ELR (cell line): ENCODE measurements around the gene FAM13B.
A peak's percentile ranks its signal among the peaks of the same experiment; 100 is the strongest.
"Not testable (repeated sequence)": the region's sequence is repeated elsewhere in the genome, so short reads cannot be mapped to it uniquely, and the experiment has no call there.

ENCODE experiments used
- DNase-seq: peaks from one replicate; pipeline ENCODE4 v3.0.0-alpha.2; 2015; ENCODE audit warnings: low read depth

Gene FAM13B

GRCh38 chr5:138035605-138036537 is 3.0 kb upstream of the FAM13B start:
- peak; percentile 93 for DNase-seq

DNA sequence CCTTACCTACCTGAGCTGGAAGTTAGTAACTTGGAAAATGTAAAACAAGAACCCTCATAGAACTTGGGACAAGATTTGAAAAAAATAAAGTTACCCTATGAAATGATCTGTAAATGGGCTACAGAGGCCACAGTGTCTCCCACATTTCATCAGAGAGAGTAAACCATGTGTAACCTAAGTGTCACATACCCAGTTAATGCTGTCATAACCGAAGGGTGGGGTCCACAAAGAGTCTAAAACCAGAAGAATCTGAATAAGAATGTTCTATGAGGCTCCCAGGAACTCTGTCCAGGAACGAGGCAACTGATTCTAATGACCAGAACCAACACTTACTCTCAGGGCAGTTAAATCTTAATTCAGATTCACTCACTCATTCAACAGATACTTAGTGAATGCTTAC is 1.0 kb upstream of the FAM13B start:
- peak; percentile 83 for DNase-seq

- DNase-seq = peak; percentile 34
These were observed 518 bp upstream of the FAM13B start for GRCh38 chr5:138033386-138033808.

GRCh38 chr5:138032028-138032571 is 779 bp downstream of the FAM13B start:
- peak; percentile 73 for DNase-seq

- no peak for DNase-seq
These were observed 2.9 kb downstream of the FAM13B start for GRCh38 chr5:138029944-138030343.

DNA sequence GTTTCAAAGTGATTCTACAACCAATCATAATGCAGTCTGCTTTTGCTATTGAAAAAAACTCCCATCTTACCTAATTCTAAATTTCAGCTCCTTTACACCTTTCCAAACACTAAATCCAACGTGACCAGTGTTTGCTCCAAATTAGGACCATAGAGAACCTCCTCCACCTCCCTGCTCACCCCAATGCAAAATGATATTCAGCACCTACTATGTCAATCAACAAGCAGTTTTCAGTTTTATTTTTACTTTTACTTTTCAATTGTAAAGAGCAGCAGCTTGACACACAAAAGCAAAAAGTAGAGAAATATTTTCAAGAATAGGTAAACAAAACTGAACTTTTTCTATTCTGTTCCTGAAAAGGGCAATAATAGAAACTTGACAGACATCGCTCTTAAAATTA is 3.4 kb downstream of the FAM13B start:
- no peak for DNase-seq

- DNase-seq = no peak
These were observed 3.9 kb downstream of the FAM13B start for GRCh38 chr5:138028971-138029365.

GRCh38 chr5:138028262-138028970 is 4.5 kb downstream of the FAM13B start:
- DNase-seq = not testable (repeated sequence)

DNA sequence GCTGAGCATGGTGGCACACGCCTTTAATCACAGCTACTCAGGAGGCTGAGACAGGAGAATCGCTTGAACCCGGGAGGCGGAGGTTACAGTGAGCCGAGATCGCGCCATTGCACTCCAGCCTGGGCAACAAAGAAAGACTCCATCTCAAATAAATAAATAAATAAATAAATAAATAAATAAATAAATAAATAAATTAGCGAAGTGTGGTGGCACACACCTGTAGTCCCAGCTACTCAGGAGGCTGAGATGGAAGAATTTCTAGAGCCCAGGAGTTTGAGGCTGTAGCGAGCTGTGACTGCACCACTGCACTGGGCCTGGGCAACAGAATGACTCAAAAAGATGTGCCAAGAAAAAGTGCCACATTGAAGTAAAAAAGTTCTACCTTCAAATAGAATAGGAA is 6.1 kb downstream of the FAM13B start:
- DNase-seq = not testable (repeated sequence)

DNA sequence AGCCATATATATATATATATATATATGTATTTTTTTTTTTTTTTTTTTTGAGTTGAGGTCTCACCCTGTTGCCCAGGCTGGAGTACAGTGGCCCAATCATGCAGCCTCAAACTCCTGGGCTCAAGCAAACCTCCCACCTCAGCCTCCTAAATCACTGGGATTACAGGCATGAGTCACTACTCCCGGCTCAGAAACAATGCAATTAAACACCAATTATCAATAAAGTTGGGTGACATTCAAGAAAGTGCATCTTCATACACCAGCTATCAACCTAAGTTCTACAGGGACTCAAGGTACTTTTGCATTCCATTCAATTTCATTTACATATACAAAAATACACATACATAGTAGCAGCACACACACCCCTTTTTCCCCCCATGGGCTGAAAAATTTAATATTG is 7.6 kb downstream of the FAM13B start:
- no peak for DNase-seq

DNA sequence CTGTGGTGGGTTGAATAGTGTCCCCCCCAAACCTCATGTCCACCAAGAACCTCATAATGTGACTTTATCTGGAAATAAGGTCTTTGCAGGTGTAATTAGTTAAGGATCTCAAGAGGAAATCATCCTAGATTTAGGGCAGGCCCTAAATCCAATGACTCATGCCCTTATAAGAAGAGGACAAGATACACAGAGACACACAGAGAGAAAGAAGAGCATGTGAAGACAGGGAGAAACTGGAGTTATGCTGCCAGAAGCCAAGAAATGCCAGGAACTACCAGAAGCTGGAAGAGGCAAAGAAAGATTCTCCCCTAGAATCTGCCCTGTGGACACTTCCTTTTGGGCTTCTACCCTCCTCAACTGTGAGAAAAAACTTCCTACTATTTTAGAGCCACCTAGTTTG is 8.8 kb downstream of the FAM13B start:
- DNase-seq = no peak

DNA sequence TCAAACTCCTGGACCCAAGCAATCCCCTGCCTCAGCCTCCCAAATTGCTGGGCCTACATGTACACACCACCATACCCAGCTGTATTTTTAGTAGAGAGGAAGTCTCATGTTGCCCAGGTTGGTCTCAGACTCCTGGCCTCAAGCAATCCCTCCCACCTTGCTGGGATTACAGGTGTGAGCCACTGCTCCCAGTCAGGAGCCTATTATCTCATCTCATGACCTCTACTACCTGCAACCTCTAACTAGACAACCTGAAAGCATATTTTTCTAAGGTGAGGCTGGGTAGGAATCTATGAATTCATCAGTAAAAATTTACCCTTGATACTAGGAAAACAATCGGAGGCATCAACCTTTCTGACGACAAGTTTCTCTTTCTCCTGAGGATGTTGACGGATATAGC is 10.0 kb downstream of the FAM13B start:
- DNase-seq = no peak

GRCh38 chr5:138021771-138022170 is 11.1 kb downstream of the FAM13B start:
- no peak for DNase-seq

DNA sequence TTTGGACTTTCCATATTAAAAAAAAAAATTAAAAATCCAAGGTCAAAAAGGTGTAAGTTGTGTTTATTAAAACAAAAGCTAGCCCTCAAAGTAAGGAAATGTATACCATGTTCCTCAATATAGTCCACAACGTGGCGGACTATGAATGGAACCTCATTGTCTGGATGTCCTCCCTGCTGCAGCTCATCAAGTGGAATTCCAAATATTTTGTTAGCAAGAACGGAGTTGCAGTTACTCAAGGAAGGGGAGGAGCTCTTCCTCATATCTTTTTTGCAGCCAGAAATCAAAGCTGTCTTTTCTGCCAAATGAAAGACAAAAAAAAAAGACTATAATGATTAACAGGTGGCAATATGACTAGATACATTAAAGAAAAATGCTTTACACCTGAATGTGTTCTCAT is 14.0 kb downstream of the FAM13B start:
- DNase-seq = no peak

- no peak for DNase-seq
These were observed 17.0 kb downstream of the FAM13B start for GRCh38 chr5:138015916-138016315.

GRCh38 chr5:138011991-138012390 is 20.9 kb downstream of the FAM13B start:
- DNase-seq = peak; percentile 45

DNA sequence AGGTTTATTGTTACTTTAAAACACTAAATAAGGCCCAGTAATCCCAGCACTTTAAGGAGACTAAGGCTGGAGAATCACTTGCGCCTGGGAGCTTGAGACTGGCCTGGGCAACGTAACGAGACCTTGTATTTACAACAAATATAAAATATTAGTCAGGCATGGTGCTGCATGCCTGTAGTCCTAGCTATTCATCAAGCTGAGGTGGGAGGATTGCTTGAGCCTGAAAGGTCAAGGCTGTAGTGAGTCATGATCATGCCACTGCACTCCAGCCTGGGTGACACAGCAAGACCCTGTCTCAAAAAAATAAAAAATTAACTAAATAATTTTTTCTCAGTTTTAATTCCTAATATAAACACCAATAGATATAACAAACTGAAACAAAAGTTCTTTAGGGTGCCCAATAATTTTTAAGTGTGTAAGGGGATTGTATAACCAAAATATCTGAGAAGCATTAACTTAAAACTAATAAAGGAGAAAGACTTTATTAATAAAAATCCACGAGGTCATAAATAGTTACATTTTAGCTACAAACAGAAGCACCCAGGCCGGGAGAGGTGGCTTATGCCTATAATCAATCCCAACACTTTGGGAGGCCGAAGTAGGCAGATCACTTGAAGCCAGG is 32.7 kb downstream of the FAM13B start:
- DNase-seq = peak; percentile 79

DNA sequence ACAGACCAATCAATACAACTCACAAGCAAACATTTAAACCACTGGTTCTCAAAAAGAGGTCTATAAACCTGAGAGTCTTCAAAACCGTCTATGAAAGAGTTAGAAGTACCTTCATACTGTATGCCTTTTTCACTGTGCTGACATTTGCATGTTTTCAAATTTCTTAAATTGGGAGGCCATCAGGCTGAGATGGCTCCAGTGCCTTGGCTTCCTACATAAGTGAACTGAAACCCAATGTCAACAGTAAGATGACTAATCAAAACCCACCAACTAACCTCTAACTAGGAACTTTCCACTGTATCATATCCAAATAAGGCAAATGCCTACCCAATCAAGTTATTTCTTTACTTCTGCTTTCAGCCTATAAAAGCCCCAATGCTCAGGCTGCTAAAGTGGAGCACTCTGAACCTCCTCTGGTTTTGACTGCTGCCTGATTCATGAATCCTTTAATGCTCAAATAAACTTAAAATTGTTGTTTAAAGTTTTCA is 35.1 kb downstream of the FAM13B start:
- DNase-seq = peak; percentile 42

DNA sequence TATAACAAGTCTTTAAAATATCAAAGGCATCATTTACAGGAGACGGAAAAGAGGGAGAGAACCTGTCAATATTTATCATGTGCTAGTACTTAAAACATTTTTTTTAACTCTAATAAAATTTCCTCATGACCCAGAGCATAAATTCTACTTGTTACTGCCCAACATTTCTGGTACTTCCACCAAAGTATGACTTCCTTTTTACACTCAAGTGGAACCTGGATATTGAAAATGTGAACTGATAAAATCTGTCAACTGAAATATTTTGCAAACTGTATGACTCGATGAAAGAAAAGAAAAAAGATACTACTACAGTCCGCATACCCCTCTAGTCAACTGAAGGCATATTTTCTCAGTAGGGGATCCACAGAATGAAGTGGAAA is 37.1 kb downstream of the FAM13B start:
- peak; percentile 15 for DNase-seq

DNA sequence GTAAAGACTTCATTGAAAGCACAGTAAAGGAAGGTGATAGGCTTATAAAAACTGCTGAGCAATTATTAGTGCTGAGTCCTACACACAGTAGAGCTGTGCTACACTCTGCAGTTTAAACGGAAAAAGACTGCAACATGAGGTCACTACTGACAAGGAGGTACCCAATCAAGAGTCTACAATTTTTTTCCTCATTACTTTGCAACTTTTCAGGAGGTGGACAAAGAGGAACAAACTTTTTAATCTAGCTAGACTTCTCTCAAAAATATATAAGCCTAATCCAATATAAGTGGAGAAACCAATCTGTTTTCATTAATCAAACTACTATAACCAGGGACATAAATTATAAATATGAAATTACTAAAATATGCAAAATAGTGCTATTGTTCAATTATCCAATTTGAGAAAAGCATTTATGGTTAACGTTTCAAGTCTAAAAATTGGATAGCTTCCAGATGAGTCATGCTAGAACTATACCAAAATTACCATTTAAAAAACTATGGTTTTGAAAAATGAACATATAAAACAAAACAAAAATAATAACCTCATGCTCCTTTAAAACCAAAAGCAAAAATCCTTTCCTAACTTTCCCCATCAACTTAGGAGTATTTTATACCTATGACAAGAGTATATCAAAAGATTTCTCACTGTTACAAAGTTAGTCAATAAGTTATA is 37.7 kb downstream of the FAM13B start:
- peak; percentile 68 for DNase-seq

GRCh38 chr5:137994556-137994955 is 38.3 kb downstream of the FAM13B start:
- no peak for DNase-seq

DNA sequence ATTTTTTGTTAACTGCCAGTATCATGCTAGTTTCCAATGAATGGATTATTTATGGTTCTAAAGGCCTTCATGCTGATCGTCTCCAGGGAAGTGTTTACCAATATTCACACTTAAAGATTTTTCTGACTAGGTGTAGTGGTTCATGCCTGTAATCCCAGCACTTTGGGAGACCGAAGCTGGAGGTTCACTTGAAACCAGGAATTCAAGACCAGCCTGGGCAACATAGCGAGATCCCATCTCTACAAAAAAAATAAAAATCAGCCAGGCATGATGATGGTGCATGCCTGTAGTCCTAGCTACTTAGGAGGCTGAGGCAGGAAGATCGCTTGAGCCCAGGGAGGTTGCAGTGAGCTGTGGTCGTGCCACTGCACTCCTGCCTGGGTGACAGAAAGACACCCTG is 43.5 kb downstream of the FAM13B start:
- DNase-seq = no peak
